GM18499 (cell line): ENCODE results near the gene SPATS2.
A peak's percentile ranks its signal among the peaks of the same experiment; 100 is the strongest.

Experiments
- ATAC-seq: cut with Tn5 transposase; IDR thresholded peaks from one replicate; pipeline ENCODE4 v1.9.1; 2021; ENCODE audit warnings: moderate number of reproducible peaks; ENCODE audit not compliant: insufficient read depth, unreplicated experiment

Gene SPATS2

DNA sequence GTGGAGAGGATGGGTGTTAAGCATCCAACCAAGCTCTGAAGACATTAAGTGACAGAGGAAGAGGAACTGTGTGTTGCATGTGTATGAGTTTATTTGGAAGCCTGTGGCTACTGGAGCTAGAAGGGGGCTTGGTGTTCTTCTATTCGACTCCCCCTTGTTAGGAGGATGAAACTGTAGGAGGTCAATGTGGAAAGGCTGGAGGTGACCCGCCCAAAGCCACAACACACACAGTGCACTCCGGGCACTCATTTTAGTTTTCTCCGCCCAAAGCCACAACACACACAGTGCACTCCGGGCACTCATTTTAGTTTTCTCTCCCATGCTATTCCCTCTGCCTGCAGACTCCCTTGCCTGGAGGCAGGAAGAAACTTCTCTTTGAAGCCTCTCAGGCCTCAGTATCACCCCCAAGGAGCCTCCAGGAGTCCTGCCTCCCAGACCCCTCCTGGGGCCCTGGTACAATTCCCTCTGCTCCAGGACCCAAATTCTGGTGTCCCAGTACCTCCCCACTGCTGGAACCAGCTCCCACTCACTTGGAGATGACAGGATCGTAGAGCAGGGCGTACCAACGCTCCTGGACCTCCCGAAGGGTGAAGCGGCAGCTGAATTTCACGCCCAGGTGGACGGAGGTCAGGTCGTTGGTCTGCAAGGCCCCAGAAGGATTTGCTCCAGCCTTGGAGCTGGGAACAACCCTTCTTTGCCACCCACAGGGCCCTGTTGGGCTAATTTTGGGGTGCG, 196.9 kb downstream of the SPATS2 start:
- no peak for ATAC-seq

DNA sequence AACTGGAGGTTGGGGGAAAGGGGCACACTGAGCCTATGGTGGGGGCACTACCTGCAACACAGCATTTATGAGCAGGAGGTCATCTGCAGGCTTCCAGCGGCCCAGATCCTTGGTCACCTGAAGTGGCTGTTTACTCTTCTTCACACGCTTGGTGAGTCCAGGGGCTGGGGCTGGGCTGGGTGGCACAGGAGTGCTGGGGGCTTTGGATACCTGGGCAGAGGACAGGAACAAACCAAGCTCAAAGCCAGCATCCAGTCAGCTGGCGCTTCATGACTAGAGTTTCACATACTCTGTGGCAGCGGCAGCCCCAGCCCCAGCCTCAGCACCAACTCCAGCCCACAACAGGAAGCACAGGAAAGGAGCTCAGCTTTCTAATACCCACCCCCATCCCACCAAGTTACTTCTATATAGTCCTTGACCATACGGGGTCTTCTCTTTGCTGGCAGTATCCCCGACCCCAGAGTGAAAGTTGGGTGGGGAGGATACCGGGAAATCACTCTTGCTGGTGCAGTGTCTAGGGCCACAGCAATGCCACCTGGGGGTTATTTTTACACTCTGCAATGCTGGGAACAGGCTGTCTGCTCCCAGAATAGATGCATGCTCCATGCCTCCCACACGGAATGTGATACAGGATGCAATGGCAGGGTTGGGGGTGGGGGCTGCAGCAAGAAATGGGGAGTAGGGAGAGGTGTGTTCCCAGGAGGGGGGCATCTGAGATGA, 197.6 kb downstream of the SPATS2 start:
- ATAC-seq = no peak

DNA sequence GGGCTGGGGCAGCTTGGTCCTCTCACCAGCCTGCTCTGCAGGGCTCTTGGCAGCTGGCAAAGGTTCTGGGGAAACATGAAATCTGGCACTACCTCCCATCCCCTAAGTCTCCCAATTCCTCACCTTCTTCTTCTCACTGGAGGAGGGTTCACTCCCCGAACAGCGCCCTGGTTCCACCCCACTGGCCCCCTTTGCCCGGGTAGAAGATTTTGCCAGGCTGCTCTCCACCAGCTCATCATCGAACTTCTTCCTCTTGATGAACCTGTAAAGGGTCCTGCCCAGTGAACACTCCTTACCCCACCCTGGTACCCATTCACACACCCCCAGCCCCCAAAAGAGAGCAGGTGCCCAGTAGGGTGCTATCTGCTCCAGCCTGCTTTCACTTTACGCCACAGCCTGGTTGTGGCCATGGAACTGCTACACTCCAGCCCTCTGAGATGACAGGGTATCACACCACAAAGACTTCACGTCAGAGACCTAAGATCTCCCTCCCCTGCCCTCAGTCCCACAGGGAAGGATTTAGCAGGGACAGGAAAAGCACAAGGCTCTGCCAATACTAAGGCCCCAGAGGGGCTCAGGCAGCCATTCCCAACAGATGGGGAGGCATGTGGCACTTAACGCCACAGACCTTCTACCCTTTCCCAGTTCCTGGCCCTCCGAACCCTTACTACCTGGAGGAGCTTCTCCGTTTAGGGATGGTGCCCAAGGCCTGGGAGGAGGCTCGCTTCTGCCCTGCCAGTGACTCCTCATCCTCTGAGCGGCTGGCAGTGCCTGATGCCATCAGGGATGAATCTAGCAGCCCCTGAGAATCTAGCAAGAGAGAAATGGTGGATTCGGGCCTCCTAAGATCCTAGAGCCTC, 198.4 kb downstream of the SPATS2 start:
- no peak for ATAC-seq

DNA sequence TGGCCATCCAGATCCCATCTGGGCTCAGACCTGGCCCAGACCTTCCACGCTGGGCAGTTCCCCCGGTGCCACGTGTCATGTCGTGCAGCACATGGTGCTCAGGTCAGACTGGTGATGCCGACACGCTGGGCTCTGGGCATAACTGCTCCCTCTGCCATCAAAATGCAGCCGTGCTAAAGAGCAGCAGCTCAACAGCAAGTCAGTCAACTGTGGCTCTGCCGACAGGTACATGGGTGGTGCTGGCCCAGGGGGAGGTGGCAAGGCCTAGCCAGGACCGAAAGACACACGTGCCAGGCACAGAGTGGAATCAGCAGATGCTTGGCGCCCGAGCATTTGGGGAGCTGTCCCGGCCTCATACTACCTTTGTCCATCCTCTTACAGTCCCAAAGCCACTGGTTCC, 199.1 kb downstream of the SPATS2 start:
- ATAC-seq = no peak

DNA sequence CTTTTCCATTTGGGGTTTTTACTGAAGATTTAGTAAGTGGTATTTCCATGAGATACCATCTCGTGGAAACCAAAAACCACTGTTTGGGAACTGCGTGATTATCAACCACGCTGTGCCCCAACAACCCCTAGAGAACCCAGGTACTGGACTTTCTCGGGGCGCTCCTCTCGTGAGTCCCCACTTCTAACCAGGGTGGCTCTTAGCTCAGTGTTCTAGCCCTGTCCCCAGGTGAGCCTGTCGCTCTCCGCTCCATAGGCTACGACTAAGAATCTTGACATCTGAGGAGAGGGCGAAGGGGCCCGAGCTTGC, 200.0 kb downstream of the SPATS2 start:
- peak; percentile 7 for ATAC-seq

DNA sequence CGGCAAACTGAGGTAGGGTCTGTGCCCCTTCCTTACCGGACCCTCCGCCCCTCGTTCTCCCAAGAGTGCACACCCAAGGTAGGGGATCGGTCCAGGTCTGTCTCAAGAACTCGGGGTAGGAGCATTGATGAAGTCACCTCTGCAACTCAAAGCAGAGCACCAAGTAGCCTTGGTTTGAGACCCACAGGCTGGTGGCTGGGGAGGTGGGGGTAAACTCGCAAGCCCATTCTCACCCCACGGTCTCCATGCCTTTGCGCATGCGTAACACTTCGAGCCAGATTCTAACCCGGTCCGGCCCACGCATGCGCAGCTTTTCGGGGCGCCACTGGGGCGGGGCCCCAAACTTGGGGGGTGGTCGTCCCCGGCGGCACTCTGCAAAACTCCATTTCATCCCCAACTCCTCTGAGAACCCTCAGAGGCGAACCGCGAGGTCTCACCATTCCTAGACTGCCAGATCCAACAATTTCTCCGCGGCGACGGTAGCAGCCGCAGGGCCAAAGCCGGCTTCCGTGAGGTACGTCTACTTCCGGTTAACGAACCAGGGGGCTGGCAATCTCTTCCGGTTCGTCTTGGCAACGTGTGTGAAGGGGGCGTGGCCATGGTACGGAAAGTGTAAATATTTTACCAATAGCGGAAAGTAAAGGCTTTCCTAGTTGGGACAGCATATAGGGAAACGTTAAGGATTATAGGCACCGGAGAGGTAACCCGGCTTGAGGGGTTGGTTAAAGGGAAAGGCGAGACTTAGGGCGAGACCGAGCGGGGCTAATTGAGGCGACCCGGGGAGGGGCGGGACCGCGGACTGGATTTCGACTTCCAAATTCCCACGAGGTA, 200.6 kb downstream of the SPATS2 start, which contains the start of gene MCRS1:
MCRS1 (minus strand) TSS at position 532 of the 831 bp plus-strand sequence. CDS start 1,411 bp downstream, outside the sequence.
- peak; percentile 64 for ATAC-seq

DNA sequence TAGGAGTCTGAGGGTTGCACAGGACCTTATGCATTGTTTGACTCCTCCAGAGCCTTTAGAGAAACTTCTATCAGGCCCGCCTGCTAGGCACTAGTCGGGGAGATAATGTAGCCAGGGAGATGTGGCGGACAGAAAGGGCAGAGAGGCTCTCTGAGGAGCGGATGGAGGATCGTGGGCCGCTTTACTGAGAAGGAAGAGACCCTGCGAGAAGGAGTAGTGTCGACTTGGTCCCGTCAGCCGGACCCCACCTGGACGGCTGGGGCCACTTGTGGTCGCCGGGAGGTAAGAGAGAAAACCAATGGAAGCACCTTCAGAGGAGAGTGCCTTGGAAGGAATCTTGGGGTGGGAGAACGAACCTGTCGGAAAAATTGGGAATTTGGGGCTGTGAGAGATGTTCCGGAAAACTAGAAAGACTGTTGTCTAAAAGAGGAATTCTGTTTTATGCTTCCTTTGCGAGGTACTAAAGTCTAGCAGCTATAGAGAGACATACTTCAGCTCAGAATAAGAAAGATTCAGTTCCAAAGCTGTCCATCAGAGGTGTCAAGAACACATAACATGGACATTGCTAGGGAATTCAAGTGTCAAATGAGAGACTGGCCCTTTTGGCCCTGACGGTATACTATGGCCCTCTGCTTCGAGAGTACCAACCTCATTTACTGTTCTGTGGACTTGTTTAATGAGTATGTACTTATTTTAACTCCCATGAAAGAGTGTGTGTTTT, 201.3 kb downstream of the SPATS2 start:
- no peak for ATAC-seq
